HepG2 (cell line): Measurements from ENCODE around the gene FAF2. TPM values are rescaled to one million over a fixed set of nuclear protein-coding genes. Genes with fewer than 3 reads are reported as not detected.
A peak's percentile ranks its signal among the peaks of the same experiment; 100 is the strongest.

ENCODE experiments used
- CBX1 ChIP-seq: IDR thresholded peaks from one replicate; pipeline ENCODE4 v1.6.1; 2016; ENCODE audit warnings: antibody characterized with exemption, low read depth
- CENPX ChIP-seq: sonication (generic); formaldehyde crosslinking; IDR thresholded peaks from 2 replicates; pipeline ENCODE4 v1.9.0; 2021; ENCODE audit warnings: mild to moderate bottlenecking, missing genetic modification reagents, moderate library complexity
- CHCHD3 ChIP-seq: sonication (generic); formaldehyde crosslinking; IDR thresholded peaks from 2 replicates; pipeline ENCODE4 v1.8.0; 2022; ENCODE audit warnings: mild to moderate bottlenecking, missing genetic modification reagents, moderate library complexity
- CREB1 ChIP-seq, 2 experiments: fragments of 450-650 bp in 1 of 2; IDR thresholded peaks; 2 replicates each; pipeline ENCODE4 v1.6.1; 2016 to 2017; ENCODE audit warnings: control low read depth in 1 of 2, mild to moderate bottlenecking in 1 of 2, missing compliant biosample characterization in 1 of 2, missing genetic modification characterization in 1 of 2
- FOXP1 ChIP-seq, 2 experiments: fragments of 450-650 bp in 1 of 2; IDR thresholded peaks; 2 replicates each; pipeline ENCODE4 v1.6.1; 2017 to 2018; ENCODE audit warnings: antibody characterized with exemption in 1 of 2
- KDM3A ChIP-seq: IDR thresholded peaks from 2 replicates; pipeline ENCODE4 v1.6.1; 2018; ENCODE audit warnings: low read depth, missing compliant biosample characterization
- MTF1 ChIP-seq: sonication (generic); formaldehyde crosslinking; IDR thresholded peaks from 2 replicates; pipeline ENCODE4 v1.5.0; 2020; ENCODE audit warnings: missing genetic modification reagents
- SAP130 ChIP-seq: IDR thresholded peaks from 2 replicates; pipeline ENCODE4 v1.6.1; 2016; ENCODE audit warnings: low read depth
- SOX6 ChIP-seq, 2 experiments: fragments of 450-650 bp in 1 of 2; sonication (generic) in 1 of 2; formaldehyde crosslinking in 1 of 2; IDR thresholded peaks; 2 replicates each; pipeline versions ENCODE4 v1.4.0 to v1.6.1; 2017 to 2020; ENCODE audit warnings: antibody characterized with exemption in 1 of 2, mild to moderate bottlenecking in 1 of 2, missing genetic modification reagents in 1 of 2
- TOPORS ChIP-seq: sonication (generic); formaldehyde crosslinking; IDR thresholded peaks from 2 replicates; pipeline ENCODE4 v1.8.0; 2023; ENCODE audit warnings: mild to moderate bottlenecking, missing genetic modification reagents
- ZFP90 ChIP-seq: sonication (generic); formaldehyde crosslinking; IDR thresholded peaks from 2 replicates; pipeline ENCODE4 v1.8.0; 2022; ENCODE audit warnings: missing genetic modification reagents, mild to moderate bottlenecking, inconsistent platforms, borderline replicate concordance
- ZFYVE20 ChIP-seq: sonication (generic); formaldehyde crosslinking; IDR thresholded peaks from 2 replicates; pipeline ENCODE4 v1.8.0; 2023; ENCODE audit warnings: low read depth, mild to moderate bottlenecking, moderate library complexity, missing genetic modification reagents, borderline replicate concordance
- ZNF256 ChIP-seq: sonication (generic); formaldehyde crosslinking; conservative IDR thresholded peaks from 2 replicates; pipeline ENCODE4 v1.4.0; 2020; ENCODE audit warnings: missing genetic modification reagents
- ZNF766 ChIP-seq: sonication (generic); formaldehyde crosslinking; IDR thresholded peaks from 2 replicates; pipeline ENCODE4 v1.5.0; 2020; ENCODE audit warnings: missing genetic modification reagents, borderline replicate concordance
- ZNF883 ChIP-seq: sonication (generic); formaldehyde crosslinking; IDR thresholded peaks from 2 replicates; pipeline ENCODE4 v1.5.1; 2020; ENCODE audit warnings: mild to moderate bottlenecking, missing genetic modification reagents; ENCODE audit errors: not compliant biosample characterization
- ZSCAN25 ChIP-seq: sonication (generic); formaldehyde crosslinking; IDR thresholded peaks from 2 replicates; pipeline ENCODE4 v1.8.0; 2022; ENCODE audit warnings: mild to moderate bottlenecking, missing genetic modification reagents
- polyA plus RNA-seq, 8 experiments: library from polyadenylated mRNA; depleted of rRNA in 3 of 8; stranded (reverse) in 7 of 8; unstranded in 1 of 8; fragments of >200 nt; fragmentation: Illumina TruSeq in 4 of 8; extraction: Trizol in 4 of 8; gene quantifications; 2 replicates each; pipeline versions ENCODE4 v1.2.1 to v1.2.3, GENCODE V29; 2011 to 2016; ENCODE audit warnings: low read depth in 4 of 8, missing spikeins in 1 of 8, mixed read lengths in 1 of 8; ENCODE audit not compliant: insufficient read depth in 1 of 8
- total RNA-seq, 5 experiments: library from RNA; depleted of rRNA; stranded (reverse); fragments of >200 nt; fragmentation: Illumina TruSeq; extraction: Trizol; gene quantifications; 2 replicates each; pipeline ENCODE4 v1.2.3, GENCODE V29; 2016; ENCODE audit warnings: low read depth in 1 of 5
- TF ChIP-seq, protein P1 (sequence below): conservative IDR thresholded peaks from 2 replicates; pipeline ENCODE4 v1.6.1; 2018; ENCODE audit warnings: missing genetic modification reagents
- TF ChIP-seq, protein P2 (sequence below): sonication (generic); formaldehyde crosslinking; IDR thresholded peaks from 2 replicates; pipeline ENCODE4 v1.9.0; 2022; ENCODE audit warnings: missing genetic modification reagents, mild to moderate bottlenecking, borderline replicate concordance
- TF ChIP-seq, protein P3 (sequence below): sonication (generic); formaldehyde crosslinking; IDR thresholded peaks from 2 replicates; pipeline ENCODE4 v1.8.0; 2022; ENCODE audit warnings: missing genetic modification reagents, mild to moderate bottlenecking, inconsistent platforms, borderline replicate concordance
- TF ChIP-seq, protein P4 (sequence below): sonication (generic); formaldehyde crosslinking; IDR thresholded peaks from 2 replicates; pipeline ENCODE4 v1.4.0; 2020; ENCODE audit warnings: mild to moderate bottlenecking, missing genetic modification reagents
- TF ChIP-seq, protein P5 (sequence below): sonication (generic); formaldehyde crosslinking; conservative IDR thresholded peaks from 2 replicates; pipeline ENCODE4 v1.4.0; 2020; ENCODE audit warnings: mild to moderate bottlenecking, missing genetic modification reagents, moderate library complexity

The FAF2 gene
- total and polyA plus RNA-seq, 2 of the 13 experiments (the other 11 are each of a cell fraction or from before 2014, with no cell fraction given), result 27.8 to 34.3 TPM

DNA sequence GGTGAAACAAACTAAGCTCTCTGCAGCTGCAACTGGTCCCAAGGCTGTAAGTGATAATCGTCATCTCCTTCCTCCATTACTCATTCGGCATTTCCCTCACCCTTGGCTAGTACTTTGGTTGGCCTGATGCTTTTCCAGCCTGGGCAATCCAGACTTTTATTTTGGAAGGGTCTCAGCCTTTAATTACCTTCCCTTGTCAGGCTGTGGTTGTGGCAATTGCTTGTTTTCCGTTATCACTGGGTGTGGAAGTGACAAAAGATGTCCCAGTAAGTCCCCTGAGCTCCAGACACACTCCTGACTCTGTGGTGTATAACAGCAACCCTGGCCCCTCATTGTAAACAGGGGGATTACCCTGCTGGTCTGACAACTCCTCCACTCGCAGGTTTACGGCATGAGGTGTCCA lies 6.3 kb upstream of the FAF2 start (continued):
- TF ChIP-seq ZNF766 (CRISPR knock-in tag), result no peak
- no peak for TF ChIP-seq ZSCAN25 (CRISPR knock-in tag)
- TF ChIP-seq, protein P1, sequence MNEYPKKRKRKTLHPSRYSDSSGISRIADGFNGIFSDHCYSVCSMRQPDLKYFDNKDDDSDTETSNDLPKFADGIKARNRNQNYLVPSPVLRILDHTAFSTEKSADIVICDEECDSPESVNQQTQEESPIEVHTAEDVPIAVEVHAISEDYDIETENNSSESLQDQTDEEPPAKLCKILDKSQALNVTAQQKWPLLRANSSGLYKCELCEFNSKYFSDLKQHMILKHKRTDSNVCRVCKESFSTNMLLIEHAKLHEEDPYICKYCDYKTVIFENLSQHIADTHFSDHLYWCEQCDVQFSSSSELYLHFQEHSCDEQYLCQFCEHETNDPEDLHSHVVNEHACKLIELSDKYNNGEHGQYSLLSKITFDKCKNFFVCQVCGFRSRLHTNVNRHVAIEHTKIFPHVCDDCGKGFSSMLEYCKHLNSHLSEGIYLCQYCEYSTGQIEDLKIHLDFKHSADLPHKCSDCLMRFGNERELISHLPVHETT (CRISPR knock-in tag), result no peak
- TF ChIP-seq KDM3A (CRISPR knock-in tag), result no peak
- no peak for TF ChIP-seq MTF1 (CRISPR knock-in tag)
- TF ChIP-seq ZFYVE20 (CRISPR knock-in tag), result no peak
- TF ChIP-seq, protein P2, sequence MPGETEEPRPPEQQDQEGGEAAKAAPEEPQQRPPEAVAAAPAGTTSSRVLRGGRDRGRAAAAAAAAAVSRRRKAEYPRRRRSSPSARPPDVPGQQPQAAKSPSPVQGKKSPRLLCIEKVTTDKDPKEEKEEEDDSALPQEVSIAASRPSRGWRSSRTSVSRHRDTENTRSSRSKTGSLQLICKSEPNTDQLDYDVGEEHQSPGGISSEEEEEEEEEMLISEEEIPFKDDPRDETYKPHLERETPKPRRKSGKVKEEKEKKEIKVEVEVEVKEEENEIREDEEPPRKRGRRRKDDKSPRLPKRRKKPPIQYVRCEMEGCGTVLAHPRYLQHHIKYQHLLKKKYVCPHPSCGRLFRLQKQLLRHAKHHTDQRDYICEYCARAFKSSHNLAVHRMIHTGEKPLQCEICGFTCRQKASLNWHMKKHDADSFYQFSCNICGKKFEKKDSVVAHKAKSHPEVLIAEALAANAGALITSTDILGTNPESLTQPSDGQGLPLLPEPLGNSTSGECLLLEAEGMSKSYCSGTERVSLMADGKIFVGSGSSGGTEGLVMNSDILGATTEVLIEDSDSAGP (CRISPR knock-in tag), result no peak
- TF ChIP-seq, protein P3, sequence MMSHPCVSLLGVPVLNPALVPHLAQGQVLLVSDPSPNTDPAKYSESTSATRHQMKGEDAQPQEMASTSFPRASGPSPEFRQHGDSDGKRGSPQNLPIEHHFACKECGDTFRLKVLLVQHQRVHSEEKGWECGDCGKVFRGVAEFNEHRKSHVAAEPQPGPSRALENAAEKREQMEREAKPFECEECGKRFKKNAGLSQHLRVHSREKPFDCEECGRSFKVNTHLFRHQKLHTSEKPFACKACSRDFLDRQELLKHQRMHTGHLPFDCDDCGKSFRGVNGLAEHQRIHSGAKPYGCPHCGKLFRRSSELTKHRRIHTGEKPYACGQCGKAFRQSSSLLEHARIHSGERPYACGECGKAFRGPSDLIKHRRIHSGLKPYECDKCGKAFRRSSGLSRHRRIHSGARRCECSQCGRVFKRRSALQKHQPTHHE (CRISPR knock-in tag), result no peak
- no peak for TF ChIP-seq FOXP1 (IDR thresholded peaks at IDR 0.05)
- peak; percentile 50; the same call in 1 of the 2 replicates for TF ChIP-seq FOXP1 (CRISPR knock-in tag; IDR thresholded peaks at IDR 0.05)
- TF ChIP-seq ZNF883 (CRISPR knock-in tag), result no peak
- no peak for TF ChIP-seq TOPORS (CRISPR knock-in tag)
- no peak for TF ChIP-seq ZNF256
- TF ChIP-seq, protein P4, sequence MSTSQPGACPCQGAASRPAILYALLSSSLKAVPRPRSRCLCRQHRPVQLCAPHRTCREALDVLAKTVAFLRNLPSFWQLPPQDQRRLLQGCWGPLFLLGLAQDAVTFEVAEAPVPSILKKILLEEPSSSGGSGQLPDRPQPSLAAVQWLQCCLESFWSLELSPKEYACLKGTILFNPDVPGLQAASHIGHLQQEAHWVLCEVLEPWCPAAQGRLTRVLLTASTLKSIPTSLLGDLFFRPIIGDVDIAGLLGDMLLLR (CRISPR knock-in tag), result no peak
- no peak for TF ChIP-seq CHCHD3
- TF ChIP-seq SAP130 (CRISPR knock-in tag), result peak; percentile 54; the same call in 1 of the 2 replicates
- no peak for TF ChIP-seq CREB1 (IDR thresholded peaks at IDR 0.05)
- TF ChIP-seq CREB1 (CRISPR knock-in tag; IDR thresholded peaks at IDR 0.05), result no peak
- no peak for TF ChIP-seq CENPX (CRISPR knock-in tag)
- TF ChIP-seq CBX1, result no peak
- no peak for TF ChIP-seq ZFP90
- TF ChIP-seq, protein P5, sequence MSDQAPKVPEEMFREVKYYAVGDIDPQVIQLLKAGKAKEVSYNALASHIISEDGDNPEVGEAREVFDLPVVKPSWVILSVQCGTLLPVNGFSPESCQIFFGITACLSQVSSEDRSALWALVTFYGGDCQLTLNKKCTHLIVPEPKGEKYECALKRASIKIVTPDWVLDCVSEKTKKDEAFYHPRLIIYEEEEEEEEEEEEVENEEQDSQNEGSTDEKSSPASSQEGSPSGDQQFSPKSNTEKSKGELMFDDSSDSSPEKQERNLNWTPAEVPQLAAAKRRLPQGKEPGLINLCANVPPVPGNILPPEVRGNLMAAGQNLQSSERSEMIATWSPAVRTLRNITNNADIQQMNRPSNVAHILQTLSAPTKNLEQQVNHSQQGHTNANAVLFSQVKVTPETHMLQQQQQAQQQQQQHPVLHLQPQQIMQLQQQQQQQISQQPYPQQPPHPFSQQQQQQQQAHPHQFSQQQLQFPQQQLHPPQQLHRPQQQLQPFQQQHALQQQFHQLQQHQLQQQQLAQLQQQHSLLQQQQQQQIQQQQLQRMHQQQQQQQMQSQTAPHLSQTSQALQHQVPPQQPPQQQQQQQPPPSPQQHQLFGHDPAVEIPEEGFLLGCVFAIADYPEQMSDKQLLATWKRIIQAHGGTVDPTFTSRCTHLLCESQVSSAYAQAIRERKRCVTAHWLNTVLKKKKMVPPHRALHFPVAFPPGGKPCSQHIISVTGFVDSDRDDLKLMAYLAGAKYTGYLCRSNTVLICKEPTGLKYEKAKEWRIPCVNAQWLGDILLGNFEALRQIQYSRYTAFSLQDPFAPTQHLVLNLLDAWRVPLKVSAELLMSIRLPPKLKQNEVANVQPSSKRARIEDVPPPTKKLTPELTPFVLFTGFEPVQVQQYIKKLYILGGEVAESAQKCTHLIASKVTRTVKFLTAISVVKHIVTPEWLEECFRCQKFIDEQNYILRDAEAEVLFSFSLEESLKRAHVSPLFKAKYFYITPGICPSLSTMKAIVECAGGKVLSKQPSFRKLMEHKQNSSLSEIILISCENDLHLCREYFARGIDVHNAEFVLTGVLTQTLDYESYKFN, result no peak
- no peak for TF ChIP-seq SOX6 (IDR thresholded peaks at IDR 0.05)
- no peak for TF ChIP-seq SOX6 (CRISPR knock-in tag; IDR thresholded peaks at IDR 0.05)
